Peyer's patch (tissue), 4 donors: ENCODE results near the gene CRIM1.
A peak's percentile ranks its signal among the peaks of the same experiment; 100 is the strongest.

Experiments used
- CTCF ChIP-seq, 6 experiments: fragments of 450-650 bp in 4 of 6; fragments of 200-600 bp in 2 of 6; sonication (generic) in 1 of 6; IDR thresholded peaks; one replicate each; pipeline ENCODE4 v1.5.1; 2017 to 2019; ENCODE audit warnings: antibody characterized with exemption in 6 of 6, mild to moderate bottlenecking in 3 of 6, moderate library complexity in 1 of 6
- POLR2A ChIP-seq, 2 donors: fragments of 450-650 bp; IDR thresholded peaks; one replicate each; pipeline ENCODE4 v1.5.1; 2017; ENCODE audit warnings: antibody characterized with exemption in 2 of 2, mild to moderate bottlenecking in 2 of 2, moderate library complexity in 2 of 2

- peak in 1 of 6 experiments; percentile 25 for TF ChIP-seq CTCF (IDR thresholded peaks at IDR 0.05)
- TF ChIP-seq POLR2A (IDR thresholded peaks at IDR 0.05): no peak
Observed at GRCh38 chr2:36333350-36334012, 22.1 kb upstream of the CRIM1 start.
